Stimulated activated naive CD4-positive, alpha-beta T cell (primary cell): Measurements from ENCODE around the gene LRPPRC.

Experiments
- DNase-seq, 6 experiments: peaks; one replicate each; lab custom pipeline; 2025; lab: John Stamatoyannopoulos, UW

Gene LRPPRC

GRCh38 chr2:43854671-43855070, 141.1 kb downstream of the LRPPRC start:
- DNase-seq: no peak

GRCh38 chr2:43853141-43854081, 142.4 kb downstream of the LRPPRC start:
- DNase-seq: no peak

- DNase-seq: no peak
These were observed 143.5 kb downstream of the LRPPRC start for GRCh38 chr2:43852196-43852730.

DNA sequence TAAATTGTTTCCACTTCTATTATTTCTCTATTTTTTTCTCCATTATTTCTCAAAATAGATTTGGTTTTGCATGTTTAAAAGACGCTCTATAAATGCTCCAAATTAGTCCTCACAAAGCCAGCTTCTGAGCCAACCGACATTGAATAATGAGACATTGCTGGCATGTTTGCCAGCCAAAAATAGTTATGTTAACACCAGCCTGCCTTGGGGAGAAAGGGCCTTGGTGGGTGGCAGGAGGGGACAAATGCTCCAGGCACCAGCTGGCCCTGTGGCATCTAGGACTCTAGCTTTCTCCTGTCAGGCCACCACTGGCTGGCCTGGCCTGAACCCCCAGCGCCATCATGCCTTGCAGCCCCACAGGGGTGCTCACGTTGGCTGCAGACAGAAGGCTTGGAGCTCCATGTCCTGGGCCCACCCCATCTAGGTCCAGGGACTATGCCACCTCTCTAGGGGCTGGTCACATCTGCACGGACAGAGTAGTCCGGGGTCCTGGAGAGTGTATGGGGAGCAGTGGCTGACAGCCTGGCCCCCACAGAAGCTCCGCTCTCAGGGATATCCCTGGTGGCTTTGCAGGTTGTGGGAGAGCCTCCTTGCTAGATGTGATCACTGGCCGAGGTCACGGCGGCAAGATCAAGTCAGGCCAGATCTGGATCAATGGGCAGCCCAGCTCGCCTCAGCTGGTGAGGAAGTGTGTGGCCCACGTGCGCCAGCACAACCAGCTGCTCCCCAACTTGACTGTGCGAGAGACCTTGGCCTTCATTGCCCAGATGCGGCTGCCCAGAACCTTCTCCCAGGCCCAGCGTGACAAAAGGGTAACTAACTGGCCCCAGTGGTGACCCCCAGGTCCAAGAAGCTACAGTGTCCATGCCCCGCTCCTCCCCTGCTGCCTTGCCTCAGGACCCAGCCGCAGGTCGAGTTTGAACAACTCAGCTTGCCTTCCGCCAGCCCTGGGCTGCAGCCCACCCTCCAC, 144.5 kb downstream of the LRPPRC start:
- peak in 1 of 6 experiments; percentile 3 for DNase-seq

GRCh38 chr2:43848214-43848613, 147.6 kb downstream of the LRPPRC start:
- DNase-seq: no peak

DNA sequence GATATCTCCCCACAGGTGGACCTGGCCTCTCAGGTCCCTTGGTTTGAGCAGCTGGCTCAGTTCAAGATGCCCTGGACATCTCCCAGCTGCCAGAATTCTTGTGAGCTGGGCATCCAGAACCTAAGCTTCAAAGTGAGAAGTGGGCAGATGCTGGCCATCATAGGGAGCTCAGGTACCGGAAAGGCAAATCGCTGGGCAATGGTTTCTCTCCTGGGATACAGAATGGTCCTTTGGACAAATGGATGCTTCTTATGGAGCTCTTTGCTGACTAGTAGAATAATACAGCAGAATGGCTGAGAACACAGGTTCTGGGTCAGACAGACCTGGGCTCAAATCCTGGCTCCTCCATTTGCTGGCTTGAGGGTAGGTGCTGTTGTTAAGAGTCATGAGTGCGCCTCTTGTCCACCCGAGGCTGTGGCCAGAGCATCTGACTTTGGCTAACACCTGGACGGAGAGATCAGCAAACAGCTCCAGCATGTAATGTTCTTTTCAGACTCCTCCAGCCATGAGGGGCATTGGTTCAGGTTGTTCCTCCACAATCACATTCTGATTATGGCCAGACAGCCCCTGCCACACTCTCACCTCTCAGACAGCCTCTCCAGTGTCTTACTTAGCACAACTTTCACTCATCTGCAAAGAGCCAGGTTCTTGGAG, 149.5 kb downstream of the LRPPRC start:
- DNase-seq: no peak

- DNase-seq: no peak
These were observed 150.6 kb downstream of the LRPPRC start for GRCh38 chr2:43845181-43845580.

- DNase-seq: no peak
These were observed 152.9 kb downstream of the LRPPRC start for GRCh38 chr2:43842866-43843226.

DNA sequence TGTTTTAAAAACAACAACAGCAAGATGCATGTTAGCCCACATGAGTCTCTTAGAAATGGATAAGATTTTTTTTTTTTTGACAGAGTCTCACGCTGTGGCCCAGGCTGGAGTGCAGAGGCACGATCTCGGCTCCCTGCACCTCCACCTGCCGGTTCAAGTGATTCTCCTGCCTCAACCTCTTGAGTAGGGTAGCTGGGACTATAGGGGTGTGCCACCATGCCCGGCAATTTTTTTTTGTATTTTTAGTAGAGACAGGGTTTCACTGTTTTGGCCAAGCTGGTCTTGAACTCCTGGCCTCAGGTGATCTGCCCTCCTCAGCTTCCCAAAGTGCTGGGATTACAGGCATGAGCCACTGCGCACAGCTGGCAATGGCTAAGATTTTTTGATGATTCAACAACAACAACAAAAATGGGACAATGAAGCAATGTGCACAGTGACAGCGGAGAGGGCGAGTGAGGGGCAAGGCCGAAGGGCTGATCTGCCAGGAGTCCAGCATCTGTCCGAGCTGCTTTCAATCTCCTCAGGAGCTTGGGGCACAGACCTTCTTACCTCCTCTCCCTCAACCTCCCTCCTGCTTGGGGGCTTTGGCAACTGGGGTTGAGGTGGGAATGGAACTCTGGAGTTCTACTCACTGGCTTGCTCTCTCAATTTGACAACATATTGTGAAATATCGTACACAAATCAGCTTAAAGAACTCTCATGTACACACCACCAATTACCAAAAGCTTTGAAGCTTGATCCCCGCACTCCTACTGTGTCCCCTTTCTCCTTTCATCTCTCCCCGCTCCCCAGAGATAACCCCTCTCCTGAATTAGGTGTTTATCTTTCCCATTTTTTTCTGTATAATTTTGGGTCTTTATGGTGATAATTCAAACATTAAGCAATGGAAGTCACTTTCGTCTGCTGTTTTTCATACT, 153.6 kb downstream of the LRPPRC start:
- DNase-seq: no peak

DNA sequence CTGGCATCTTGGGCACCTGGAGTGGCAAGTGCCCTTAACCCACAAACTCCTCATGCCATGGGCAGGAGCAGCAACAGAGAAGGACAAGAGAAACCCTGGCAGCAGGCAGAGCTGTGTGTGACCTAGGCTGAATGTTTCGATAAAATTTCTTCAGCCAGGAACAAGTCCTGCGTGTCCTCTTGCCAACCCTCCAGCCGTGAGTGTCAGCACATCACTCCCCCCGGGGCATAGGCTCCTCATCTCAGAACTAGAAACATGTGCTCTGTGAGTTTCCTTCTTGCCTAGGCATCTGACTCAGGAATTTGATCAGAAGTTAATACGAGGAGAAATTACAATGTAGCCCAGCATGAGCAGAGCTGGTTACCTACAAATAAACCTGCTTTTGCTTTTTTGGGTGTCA, 154.8 kb downstream of the LRPPRC start:
- no peak for DNase-seq

- no peak for DNase-seq
These were observed 155.8 kb downstream of the LRPPRC start for GRCh38 chr2:43839776-43840564.

DNA sequence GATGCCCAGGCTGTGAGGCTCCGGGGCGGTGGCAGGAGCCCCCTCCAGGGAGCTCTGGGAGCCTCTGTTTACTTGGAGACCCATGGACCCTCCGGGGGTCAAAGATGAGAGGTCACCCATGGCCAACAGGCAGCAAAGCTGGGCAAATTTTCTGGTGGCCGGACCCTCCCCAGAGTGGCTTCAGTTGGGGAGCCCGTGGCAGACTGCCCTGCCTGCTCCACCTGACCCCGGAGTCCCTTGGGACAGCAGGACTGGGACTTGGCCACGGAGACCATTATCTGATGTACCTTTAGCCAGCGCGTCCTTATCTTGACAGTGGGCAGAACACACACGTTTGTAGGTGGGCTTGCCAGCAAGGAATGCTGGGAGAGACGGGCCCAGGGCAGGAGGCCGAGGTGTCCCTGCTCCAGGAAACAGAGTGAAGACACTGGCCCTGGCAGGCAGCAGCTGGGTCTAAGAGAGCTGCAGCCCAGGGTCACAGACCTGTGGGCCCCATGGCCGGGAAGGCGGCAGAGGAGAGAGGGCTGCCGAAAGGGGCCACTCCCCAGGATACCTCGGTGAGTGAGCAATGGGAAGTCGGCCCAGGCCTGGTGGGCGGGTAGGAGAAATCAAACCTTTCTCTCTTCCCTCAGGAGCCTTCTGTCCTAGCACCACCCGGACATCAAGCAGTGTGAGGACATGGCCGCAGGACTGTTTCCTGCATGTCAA, 157.1 kb downstream of the LRPPRC start, which contains the start of the genes ABCG5 and ABCG8:
TSS of gene ABCG5 (minus strand) at position 280 of the 708 bp plus-strand sequence. CDS start at position 120, 160 bp downstream.
TSS of gene ABCG8 (plus strand) at position 412 of the 708 bp plus-strand sequence. CDS start at position 495, 83 bp downstream.
- no peak for DNase-seq

DNA sequence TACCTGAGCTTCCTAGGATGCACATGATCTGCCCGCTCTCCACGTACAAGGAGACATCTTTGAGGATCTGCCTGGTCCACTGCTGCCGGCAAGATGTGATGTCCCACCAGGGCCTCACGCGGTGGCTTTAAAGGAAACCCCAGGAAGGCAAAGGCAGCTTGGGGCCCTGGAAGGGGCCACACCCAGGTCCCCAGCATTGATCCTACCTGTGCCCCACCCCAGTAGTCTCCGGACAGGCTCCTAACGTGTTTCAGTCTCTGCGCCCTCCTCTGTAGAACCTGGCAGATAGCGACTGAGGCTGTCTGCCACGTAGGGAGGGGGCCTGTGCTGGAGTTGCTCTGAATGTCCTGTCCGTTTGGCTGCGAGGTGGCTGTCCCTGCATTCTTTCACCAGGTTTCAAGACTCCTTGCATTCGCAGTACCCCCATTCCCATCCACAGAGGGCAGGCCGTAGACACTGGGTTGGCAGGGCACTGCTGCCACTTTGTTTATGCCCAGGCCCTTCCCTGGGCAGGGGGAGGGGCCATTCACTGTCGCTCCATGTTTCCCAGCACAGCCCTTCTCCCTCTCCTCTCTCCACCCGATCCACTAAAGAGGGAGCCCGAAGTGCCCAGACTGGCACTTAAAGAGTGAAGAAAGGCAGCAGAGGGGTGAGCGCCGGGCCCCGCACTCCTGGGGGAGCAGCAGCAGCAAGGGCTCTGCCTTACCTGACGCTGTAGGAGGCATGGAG, 157.8 kb downstream of the LRPPRC start:
- DNase-seq: no peak

GRCh38 chr2:43837033-43837432, 158.8 kb downstream of the LRPPRC start:
- no peak for DNase-seq
